HG03159 (cell line): ENCODE results near the gene ANKRD35.

Experiments used
- ATAC-seq: cut with Tn5 transposase; IDR thresholded peaks from one replicate; pipeline ENCODE4 v1.9.1; 2021; ENCODE audit warnings: mild to moderate bottlenecking, moderate library complexity; ENCODE audit not compliant: unreplicated experiment

ANKRD35 gene

DNA sequence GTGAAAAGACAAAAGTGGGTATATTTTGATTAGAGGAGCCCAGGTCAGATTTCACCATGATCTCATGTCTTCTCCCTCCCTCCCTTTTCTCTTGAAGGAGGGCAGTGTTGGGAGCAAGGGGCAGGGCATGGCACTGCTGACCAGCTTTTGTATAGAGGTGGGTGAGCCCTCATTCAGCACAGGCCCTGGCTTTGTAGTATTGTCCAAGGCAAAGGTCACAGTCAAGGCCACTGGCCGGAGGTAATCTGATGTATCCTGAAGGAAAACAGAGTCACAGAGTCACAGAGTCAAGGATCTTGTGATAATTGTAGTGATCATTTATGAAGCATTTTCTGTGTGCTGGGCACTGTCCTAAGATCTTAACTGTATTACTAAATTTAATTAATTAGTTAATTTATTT lies 12.3 kb upstream of the ANKRD35 start:
- ATAC-seq, result no peak

GRCh38 chr1:145895471-145895870 lies 9.8 kb upstream of the ANKRD35 start:
- ATAC-seq, result no peak

GRCh38 chr1:145893306-145894055 lies 7.8 kb upstream of the ANKRD35 start:
- no peak for ATAC-seq

- no peak for ATAC-seq
Measured at GRCh38 chr1:145892486-145893087, 6.9 kb upstream of the ANKRD35 start.

GRCh38 chr1:145891587-145892485 lies 6.2 kb upstream of the ANKRD35 start:
- no peak for ATAC-seq

DNA sequence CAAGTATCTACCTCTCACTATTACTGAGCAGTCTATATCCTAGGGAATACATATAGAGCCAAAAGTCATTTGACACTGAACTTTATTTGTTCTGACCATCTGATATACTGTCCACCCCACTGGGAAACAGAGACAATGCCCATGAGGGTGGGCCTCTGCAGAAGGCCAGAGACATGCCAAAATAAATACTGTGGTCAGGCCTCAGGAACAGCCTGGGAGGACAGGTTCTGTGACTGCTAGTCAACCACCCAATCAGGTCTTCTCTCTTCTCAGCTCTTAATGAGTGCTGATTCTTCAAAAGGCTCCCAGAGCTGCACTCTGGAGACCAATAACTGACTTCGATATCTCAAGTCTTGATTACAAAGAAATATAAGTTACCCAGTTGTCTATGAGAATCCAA lies 5.5 kb upstream of the ANKRD35 start:
- ATAC-seq, result no peak

GRCh38 chr1:145889722-145890121 lies 4.1 kb upstream of the ANKRD35 start:
- no peak for ATAC-seq

DNA sequence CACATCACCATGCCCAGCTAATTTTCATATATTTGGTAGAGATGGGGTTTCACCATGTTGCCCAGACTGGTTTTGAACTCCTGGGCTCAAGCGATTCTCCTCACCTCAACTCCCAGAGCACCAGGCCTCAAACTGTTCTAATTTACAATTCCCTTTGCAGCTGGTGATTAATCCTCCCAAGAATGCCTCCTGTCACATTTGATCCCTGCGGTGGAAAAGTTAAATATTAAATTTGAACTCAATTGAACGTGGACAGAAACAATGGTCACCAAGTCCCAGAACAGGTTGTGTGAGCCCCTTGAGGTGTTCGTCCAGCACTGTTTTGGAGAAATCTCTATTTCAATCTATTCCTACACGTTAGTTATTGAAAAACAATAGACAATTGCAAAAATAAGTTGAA lies 2.0 kb upstream of the ANKRD35 start:
- ATAC-seq, result no peak

GRCh38 chr1:145886816-145887215 lies 1.1 kb upstream of the ANKRD35 start:
- ATAC-seq, result no peak

DNA sequence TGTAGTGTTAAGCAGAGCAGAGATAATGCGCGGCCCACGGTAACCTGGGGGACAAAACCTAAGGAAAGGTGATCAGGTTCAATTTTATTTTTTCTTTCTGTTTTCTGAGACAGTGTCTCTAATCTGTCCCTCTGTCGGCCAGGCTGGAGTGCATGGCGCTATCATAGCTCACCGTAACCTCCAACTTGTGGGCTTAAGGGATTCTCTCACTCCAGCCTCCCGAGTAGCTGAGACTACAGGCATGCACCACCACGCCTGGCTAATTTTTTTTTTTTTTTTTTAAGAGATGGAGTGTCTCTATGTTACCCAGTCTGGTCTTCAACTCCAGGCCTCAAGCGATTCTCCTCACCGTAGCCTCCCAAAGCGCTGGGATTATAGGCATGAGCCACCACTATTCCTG lies 724 bp upstream of the ANKRD35 start:
- no peak for ATAC-seq

DNA sequence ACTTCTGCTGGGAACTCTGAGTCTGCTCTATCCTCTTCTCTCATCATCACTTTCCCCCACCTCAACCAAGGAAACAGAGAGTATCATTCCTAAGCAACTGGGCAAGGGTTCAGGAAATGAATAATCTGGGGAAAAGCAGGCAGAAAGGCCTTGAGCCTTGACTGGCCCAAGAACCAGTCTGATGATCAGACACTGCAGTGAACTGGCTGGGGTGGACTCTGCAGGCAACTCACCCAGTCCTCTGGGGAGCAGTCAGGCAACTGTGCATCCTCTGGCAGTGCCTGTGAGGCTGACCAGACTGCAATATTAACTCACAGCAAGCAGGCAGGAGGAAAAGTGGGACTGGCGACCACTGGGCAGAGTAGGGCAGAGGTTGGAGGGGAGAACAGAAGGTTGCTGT lies 991 bp downstream of the ANKRD35 start:
- ATAC-seq, result no peak

DNA sequence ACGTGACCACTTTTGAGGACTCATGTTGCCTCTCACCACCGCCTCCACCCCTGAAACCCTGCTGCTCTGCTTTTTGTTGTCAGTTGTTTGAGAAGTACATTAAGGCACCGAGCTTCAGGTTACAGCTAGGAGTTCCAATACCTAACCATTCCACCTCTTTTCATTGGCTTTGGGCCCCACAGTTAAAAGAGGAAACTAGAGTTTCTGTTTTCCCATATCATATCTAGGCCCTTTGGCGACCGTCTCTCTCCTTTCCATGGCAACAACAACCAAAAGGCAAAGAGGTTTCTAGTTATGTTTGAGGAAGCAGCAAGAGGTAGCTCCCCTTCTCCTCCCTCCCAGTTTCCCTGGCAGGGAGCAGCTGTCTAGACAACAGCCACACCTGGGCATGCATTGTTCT lies 5.9 kb downstream of the ANKRD35 start:
- no peak for ATAC-seq

- ATAC-seq, result no peak
Measured at GRCh38 chr1:145878724-145879123, 6.9 kb downstream of the ANKRD35 start.

DNA sequence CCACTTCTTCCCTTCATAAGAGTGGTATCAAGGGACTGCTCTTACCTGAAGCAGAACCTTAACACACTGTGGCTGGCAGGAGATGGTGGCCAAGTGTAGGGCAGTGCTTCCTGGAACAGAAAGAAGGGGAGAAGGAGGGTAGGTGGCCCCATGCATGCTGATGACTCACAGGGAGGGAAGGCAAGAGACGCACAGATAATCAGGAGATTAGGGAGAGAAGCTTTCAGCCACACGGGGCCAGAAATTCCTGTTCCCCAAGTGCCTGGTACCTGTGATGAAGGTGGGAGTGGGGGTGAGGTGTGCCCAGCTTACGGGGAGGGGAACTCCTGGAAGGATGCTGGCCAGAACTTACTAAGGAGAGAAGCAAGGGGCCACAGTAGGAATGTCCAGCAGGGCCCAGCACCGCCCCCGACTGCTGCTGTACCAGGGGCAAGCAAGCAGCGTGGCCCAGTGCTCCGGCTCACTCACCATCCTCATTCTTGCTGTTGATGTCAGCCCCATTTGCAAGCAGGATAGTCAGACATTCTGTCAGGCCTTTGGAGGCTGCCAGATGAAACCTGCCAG lies 7.7 kb downstream of the ANKRD35 start:
- no peak for ATAC-seq

- ATAC-seq, result no peak
Measured at GRCh38 chr1:145874646-145875045, 11.0 kb downstream of the ANKRD35 start.

DNA sequence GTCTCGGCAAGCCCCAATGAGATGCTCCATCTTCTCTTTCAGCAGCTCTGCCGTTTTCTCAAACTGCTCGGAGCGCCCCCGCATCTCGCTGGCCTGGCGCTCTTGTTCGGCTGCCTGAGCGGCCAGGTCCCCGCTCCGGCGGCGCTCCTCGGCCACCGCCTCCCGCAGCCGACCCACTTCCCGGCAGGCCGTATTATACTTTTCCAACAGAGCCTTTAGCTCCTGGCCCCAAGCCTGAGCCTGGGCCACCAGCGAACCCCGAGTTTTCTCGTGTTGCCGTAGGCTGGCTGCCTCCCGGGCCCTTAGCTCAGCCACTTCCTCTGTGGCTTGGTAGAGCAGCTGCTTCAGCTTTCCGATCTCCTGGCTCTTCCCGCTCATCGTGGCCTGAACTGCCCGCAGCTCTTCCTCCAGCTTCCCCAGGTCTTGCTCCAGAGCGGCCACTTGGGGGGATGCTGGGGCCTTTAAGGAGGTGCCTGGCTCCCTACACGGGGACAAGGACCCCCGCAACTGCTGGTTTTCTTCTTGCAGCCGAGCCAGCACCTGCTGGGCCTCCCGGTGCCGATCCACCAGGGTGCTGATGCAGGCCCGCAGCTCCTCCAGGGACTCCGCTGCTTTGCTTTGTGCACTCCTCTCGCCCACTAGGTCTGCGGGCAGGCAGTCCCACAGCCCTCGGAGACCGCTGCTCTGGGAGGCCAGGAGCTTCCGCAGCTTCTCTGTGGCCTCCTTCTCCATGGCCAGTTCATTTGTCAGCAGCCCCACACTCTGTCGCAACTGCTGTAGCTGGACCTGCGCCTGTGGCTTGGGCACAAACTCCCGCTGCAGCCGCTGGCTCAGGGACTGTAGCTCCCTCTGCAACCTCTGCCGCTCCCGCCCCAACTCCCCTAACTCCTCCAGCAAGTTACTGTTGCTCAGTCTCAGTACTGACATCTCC lies 13.4 kb downstream of the ANKRD35 start:
- no peak for ATAC-seq

GRCh38 chr1:145868232-145868631 lies 17.4 kb downstream of the ANKRD35 start:
- ATAC-seq, result no peak

- no peak for ATAC-seq
Measured at GRCh38 chr1:145863282-145864018, 22.2 kb downstream of the ANKRD35 start.

DNA sequence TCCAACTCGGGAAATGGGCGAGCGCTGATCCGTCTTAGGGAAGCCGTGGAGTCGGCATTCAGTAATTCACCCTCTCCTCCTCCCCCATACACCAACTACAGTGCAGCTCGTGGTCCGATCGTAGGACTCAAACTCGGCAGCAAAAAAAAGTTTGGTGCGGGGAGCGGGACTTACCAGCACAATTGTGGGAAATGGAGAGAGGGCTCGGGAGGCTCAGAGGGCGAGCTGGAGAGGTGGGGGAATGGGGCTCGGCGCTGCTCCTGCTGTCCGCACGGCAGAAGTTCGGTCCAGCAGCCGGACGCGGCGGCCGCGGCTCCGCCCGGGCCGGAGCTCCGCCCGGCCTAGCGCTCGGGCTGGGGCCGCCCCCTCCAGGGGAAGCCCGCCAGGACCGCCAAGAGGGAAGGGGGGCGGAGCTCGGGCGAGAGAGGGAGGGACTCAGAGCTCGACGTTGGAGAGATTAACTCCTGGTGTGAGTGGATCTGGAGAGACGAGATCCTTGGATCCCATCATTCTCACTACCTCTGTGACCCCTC lies 26.1 kb downstream of the ANKRD35 start:
- ATAC-seq, result peak; percentile 60
